GM19452 (cell line): ENCODE measurements around the gene FARS2.
A peak's percentile ranks its signal among the peaks of the same experiment; 100 is the strongest.

Source experiments
- ATAC-seq: cut with Tn5 transposase; IDR thresholded peaks from one replicate; pipeline ENCODE4 v1.9.1; 2021; ENCODE audit not compliant: unreplicated experiment

FARS2 gene

GRCh38 chr6:5617179-5617578, 355.9 kb downstream of the FARS2 start:
- ATAC-seq: no peak

- no peak for ATAC-seq
These were observed 357.9 kb downstream of the FARS2 start for GRCh38 chr6:5619249-5619648.

- ATAC-seq: no peak
These were observed 361.1 kb downstream of the FARS2 start for GRCh38 chr6:5622276-5623005.

GRCh38 chr6:5623769-5624168, 362.5 kb downstream of the FARS2 start:
- ATAC-seq: no peak

- ATAC-seq: no peak
These were observed 362.9 kb downstream of the FARS2 start for GRCh38 chr6:5624256-5624655.

GRCh38 chr6:5626727-5627426, 365.6 kb downstream of the FARS2 start:
- ATAC-seq: peak; percentile 87

- ATAC-seq: no peak
These were observed 369.3 kb downstream of the FARS2 start for GRCh38 chr6:5630636-5631035.

GRCh38 chr6:5632348-5632935, 371.1 kb downstream of the FARS2 start:
- ATAC-seq: no peak

GRCh38 chr6:5634525-5634924, 373.2 kb downstream of the FARS2 start:
- no peak for ATAC-seq

- no peak for ATAC-seq
These were observed 375.1 kb downstream of the FARS2 start for GRCh38 chr6:5636210-5637030.

- ATAC-seq: no peak
These were observed 376.4 kb downstream of the FARS2 start for GRCh38 chr6:5637714-5638113.

- ATAC-seq: no peak
These were observed 377.4 kb downstream of the FARS2 start for GRCh38 chr6:5638666-5639065.

GRCh38 chr6:5639193-5639592, 377.9 kb downstream of the FARS2 start:
- no peak for ATAC-seq

GRCh38 chr6:5640614-5641013, 379.3 kb downstream of the FARS2 start:
- no peak for ATAC-seq

GRCh38 chr6:5644523-5645185, 383.3 kb downstream of the FARS2 start:
- no peak for ATAC-seq

- ATAC-seq: no peak
These were observed 384.3 kb downstream of the FARS2 start for GRCh38 chr6:5645328-5646290.

- no peak for ATAC-seq
These were observed 391.3 kb downstream of the FARS2 start for GRCh38 chr6:5652406-5653137.

- ATAC-seq: no peak
These were observed 392.5 kb downstream of the FARS2 start for GRCh38 chr6:5653801-5654200.

- no peak for ATAC-seq
These were observed 394.9 kb downstream of the FARS2 start for GRCh38 chr6:5656226-5656625.
